H1 (cell line): ENCODE data around the gene ZNF775.

ENCODE experiments used
- CTCF ChIP-seq, 3 experiments: IDR thresholded peaks; 1 replicate in 2 of 3; 2 replicates in 1 of 3; pipeline versions ENCODE4 v1.5.1 to v1.6.1; 2011; ENCODE audit warnings: low read length in 3 of 3, mild to moderate bottlenecking in 3 of 3, inconsistent platforms in 2 of 3, low read depth in 1 of 3, moderate library complexity in 1 of 3; ENCODE audit not compliant: insufficient read depth in 1 of 3; ENCODE audit errors: control extremely low read depth in 1 of 3
- SIN3A ChIP-seq, 2 experiments: IDR thresholded peaks in 1 of 2; conservative IDR thresholded peaks in 1 of 2; 2 replicates each; pipeline ENCODE4 v1.6.1; 2011 to 2012; ENCODE audit warnings: low read length in 2 of 2, improper control_type of control experiment in 1 of 2, low read depth in 1 of 2, mild to moderate bottlenecking in 1 of 2

GRCh38 chr7:150388306-150388705 is 9.2 kb downstream of the ZNF775 start:
- TF ChIP-seq CTCF (IDR thresholded peaks at IDR 0.05; ENCODE audit: control extremely low read depth in 1 of 3, insufficient read depth in 1 of 3, low read depth in 1 of 3, low read length in 3 of 3) (no peak), SIN3A (conservative IDR thresholded peaks at IDR 0.05 in 1 of 2, IDR thresholded peaks at IDR 0.05 in 1 of 2; ENCODE audit: low read depth in 1 of 2, low read length in 2 of 2) (no peak)
